Colonic mucosa (tissue), 4 donors: ENCODE results near the gene B4GALT6. TPM values are rescaled to one million over a fixed set of nuclear protein-coding genes. Genes with fewer than 3 reads are reported as not detected.

Source experiments
- DNase-seq: peaks from one replicate; pipeline ENCODE4 v3.0.0-alpha.2; 2020
- H3K27ac ChIP-seq: fragments of 200-600 bp; one replicate; pipeline ENCODE4 v1.8.0; 2021
- H3K27me3 ChIP-seq: fragments of 200-600 bp; one replicate; pipeline ENCODE4 v1.8.0; 2021
- H3K36me3 ChIP-seq: fragments of 200-600 bp; one replicate; pipeline ENCODE4 v1.8.0; 2021
- H3K4me1 ChIP-seq: fragments of 200-600 bp; one replicate; pipeline ENCODE4 v1.8.0; 2021; ENCODE audit warnings: mild to moderate bottlenecking
- H3K4me3 ChIP-seq: fragments of 200-600 bp; one replicate; pipeline ENCODE4 v1.8.0; 2021
- H3K9ac ChIP-seq, 2 donors: one replicate each; pipeline ENCODE4 v1.7.0; 2013; ENCODE audit warnings: control low read depth in 2 of 2, low read depth in 2 of 2, low read length in 2 of 2
- H3K9me3 ChIP-seq: fragments of 200-600 bp; one replicate; pipeline ENCODE4 v1.8.0; 2021
- CTCF ChIP-seq: fragments of 200-600 bp; IDR thresholded peaks from one replicate; pipeline ENCODE4 v1.8.0; 2022; ENCODE audit warnings: antibody characterized with exemption, mild to moderate bottlenecking
- intact Hi-C: fragments of 100-400 bp; cut with DNase I; formaldehyde crosslinking; loops from one replicate; pipeline ENCODE4 v1.14.1; 2022
- total RNA-seq, 2 donors: library from RNA; stranded (reverse); fragmentation: NEBNext Ultra II Directional in 1 of 2; extraction: Animal tissue kit (Norgen Biotek cat#: 25700) in 1 of 2; gene quantifications; one replicate each; pipeline ENCODE4 v1.2.1, GENCODE V29; 2021
- donor health status: healthy.
- donor health status: DM: no; HTN: no; CAD: no.
- donor health status: DM: no; HTN: no; CAD: no.

Gene B4GALT6
- total RNA-seq, 2 donors from 2014 or later, result 5.7 to 7.5 TPM

DNA sequence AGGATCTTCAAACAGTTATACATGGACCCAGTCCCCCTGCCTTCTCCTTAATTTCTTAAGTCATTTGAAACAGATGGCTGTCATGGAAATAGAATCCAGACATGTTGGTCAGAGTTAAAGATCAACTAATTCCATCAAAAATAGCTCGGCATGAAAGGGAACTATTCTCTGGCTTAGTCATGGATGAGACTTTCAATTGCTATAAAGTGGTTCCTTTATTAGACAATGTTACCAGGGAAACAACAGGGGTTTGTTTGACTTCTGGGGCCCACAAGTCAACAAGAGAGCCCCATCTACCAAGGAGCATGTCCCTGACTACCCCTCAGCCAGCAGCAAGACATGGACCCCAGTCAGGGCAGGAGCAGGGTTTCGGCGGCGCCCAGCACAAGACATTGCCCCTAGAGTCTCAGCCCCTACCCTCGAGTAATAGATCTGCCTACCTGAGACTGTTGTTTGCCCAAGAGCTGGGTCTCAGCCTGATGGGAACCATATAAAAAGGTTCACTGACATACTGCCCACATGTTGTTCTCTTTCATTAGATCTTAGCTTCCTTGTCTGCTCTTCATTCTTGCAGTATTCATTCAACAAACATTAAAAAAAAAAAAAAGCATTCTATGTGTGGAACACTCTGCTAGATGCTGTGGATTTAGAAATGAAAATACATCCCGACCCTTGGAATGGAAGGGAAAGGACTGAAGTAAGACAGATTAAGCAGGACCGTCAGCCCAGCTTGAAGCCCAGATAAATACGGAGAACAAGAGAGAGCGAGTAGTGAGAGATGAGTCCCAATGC, 88.1 kb downstream of the B4GALT6 start:
- H3K4me1 ChIP-seq, result no peaks in the 10 kb centered on the region
- H3K9ac ChIP-seq, result no peak overlapping the region
- no peak overlapping the region for H3K27ac ChIP-seq
- H3K36me3 ChIP-seq, result no peaks in the 10 kb centered on the region
- no peak for TF ChIP-seq CTCF
- no peak overlapping the region for H3K4me3 ChIP-seq
- intact Hi-C loops, result no loop called here
- no peaks in the 10 kb centered on the region for H3K27me3 ChIP-seq
- no peak for DNase-seq
- H3K9me3 ChIP-seq, result no peaks in the 10 kb centered on the region

GRCh38 chr18:31595121-31595771, 89.1 kb downstream of the B4GALT6 start:
- no peak overlapping the region for H3K9ac ChIP-seq
- no peaks in the 10 kb centered on the region for H3K27me3 ChIP-seq
- H3K27ac ChIP-seq, result no peak overlapping the region
- H3K36me3 ChIP-seq, result no peaks in the 10 kb centered on the region
- TF ChIP-seq CTCF, result no peak
- no peak overlapping the region for H3K4me3 ChIP-seq
- DNase-seq, result no peak
- no peaks in the 10 kb centered on the region for H3K4me1 ChIP-seq
- intact Hi-C loops, result no loop called here
- no peaks in the 10 kb centered on the region for H3K9me3 ChIP-seq

- Histone ChIP-seq H3K27me3 (no peaks in the 10 kb centered on the region), H3K9ac (no peak overlapping the region), H3K27ac (no peak overlapping the region), H3K36me3 (no peaks in the 10 kb centered on the region), H3K4me3 (no peak overlapping the region), H3K4me1 (no peaks in the 10 kb centered on the region), H3K9me3 (no peaks in the 10 kb centered on the region)
- intact Hi-C loops, result no loop called here
- DNase-seq, result no peak
- no peak for TF ChIP-seq CTCF
Measured at GRCh38 chr18:31592506-31593157, 91.7 kb downstream of the B4GALT6 start.

DNA sequence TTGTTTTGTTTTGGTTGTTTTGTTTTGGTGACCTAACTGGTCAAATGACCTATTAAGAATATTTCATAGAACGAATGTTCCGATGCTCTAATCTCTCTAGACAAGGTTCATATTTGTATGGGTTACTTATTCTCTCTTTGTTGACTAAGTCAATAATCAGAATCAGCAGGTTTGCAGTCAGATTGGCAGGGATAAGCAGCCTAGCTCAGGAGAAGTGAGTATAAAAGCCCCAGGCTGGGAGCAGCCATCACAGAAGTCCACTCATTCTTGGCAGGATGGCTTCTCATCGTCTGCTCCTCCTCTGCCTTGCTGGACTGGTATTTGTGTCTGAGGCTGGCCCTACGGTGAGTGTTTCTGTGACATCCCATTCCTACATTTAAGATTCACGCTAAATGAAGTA, 92.8 kb downstream of the B4GALT6 start, which contains the start of gene TTR:
TSS of gene TTR (plus strand) at position 250 of the 400 bp plus-strand sequence. CDS start at position 276, 26 bp downstream.
- Histone ChIP-seq H3K4me3 (no peak within 1 kb of the TSS), H3K9me3 (no peaks in the 10 kb centered on the region), H3K4me1 (no peaks in the 10 kb centered on the region), H3K9ac (no peak within 1 kb of the TSS), H3K27me3 (no peaks in the 10 kb centered on the region), H3K36me3 (no peaks in the 10 kb centered on the region), H3K27ac (no peak within 1 kb of the TSS)
- no peak for TF ChIP-seq CTCF
- no peak for DNase-seq
- intact Hi-C loops, result no loop called here

DNA sequence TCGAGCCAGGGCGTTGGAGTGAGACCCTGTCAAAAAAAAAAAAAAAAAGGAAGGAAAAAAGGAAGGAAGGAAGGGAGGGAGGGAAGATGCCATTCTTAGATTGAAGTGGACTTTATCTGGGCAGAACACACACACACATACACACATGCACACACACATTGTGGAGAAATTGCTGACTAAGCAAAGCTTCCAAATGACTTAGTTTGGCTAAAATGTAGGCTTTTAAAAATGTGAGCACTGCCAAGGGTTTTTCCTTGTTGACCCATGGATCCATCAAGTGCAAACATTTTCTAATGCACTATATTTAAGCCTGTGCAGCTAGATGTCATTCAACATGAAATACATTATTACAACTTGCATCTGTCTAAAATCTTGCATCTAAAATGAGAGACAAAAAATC, 93.3 kb downstream of the B4GALT6 start:
- TF ChIP-seq CTCF, result no peak
- no peak overlapping the region for H3K27ac ChIP-seq
- no peaks in the 10 kb centered on the region for H3K27me3 ChIP-seq
- H3K4me1 ChIP-seq, result no peaks in the 10 kb centered on the region
- DNase-seq, result no peak
- no peaks in the 10 kb centered on the region for H3K36me3 ChIP-seq
- intact Hi-C loops, result no loop called here
- H3K4me3 ChIP-seq, result no peak overlapping the region
- no peaks in the 10 kb centered on the region for H3K9me3 ChIP-seq
- H3K9ac ChIP-seq, result no peak overlapping the region
